Karpas-422 (cell line): ENCODE results near the gene MEIG1. TPM values are rescaled to one million over a fixed set of nuclear protein-coding genes. Genes with fewer than 3 reads are reported as not detected.
A peak's percentile ranks its signal among the peaks of the same experiment; 100 is the strongest.
"Not testable (repeated sequence)": the region's sequence is repeated elsewhere in the genome, so short reads cannot be mapped to it uniquely, and the experiment has no call there.

Experiments used
- DNase-seq: peaks from one replicate; pipeline ENCODE4 v3.0.0-alpha.2; 2015
- H2AFZ ChIP-seq: fragments of 200-600 bp; sonication (generic); 2 replicates; pipeline ENCODE4 v1.6.1; 2014; ENCODE audit warnings: antibody characterized with exemption, low read length, mixed read lengths
- H3K27ac ChIP-seq: fragments of 200-600 bp; sonication (generic); 2 replicates; pipeline ENCODE4 v1.5.1; 2014; ENCODE audit warnings: mild to moderate bottlenecking, low read length, moderate library complexity
- H3K27me3 ChIP-seq: fragments of 200-600 bp; sonication (generic); 2 replicates; pipeline ENCODE4 v1.6.1; 2014; ENCODE audit warnings: low read length, mixed read lengths
- H3K36me3 ChIP-seq: fragments of 200-600 bp; sonication (generic); 2 replicates; pipeline ENCODE4 v1.6.1; 2014; ENCODE audit warnings: low read length, mixed read lengths; ENCODE audit not compliant: insufficient read depth
- H3K4me1 ChIP-seq: fragments of 200-600 bp; sonication (generic); 2 replicates; pipeline ENCODE4 v1.6.1; 2014; ENCODE audit warnings: mild to moderate bottlenecking, low read length, mixed read lengths
- H3K4me2 ChIP-seq: fragments of 200-600 bp; sonication (generic); 2 replicates; pipeline ENCODE4 v1.6.1; 2014; ENCODE audit warnings: low read length, low read depth, mild to moderate bottlenecking; ENCODE audit not compliant: poor library complexity, severe bottlenecking
- H3K4me3 ChIP-seq: fragments of 200-600 bp; sonication (generic); 2 replicates; pipeline ENCODE4 v1.5.1; 2014; ENCODE audit warnings: mild to moderate bottlenecking, antibody characterized with exemption, low read length, mixed read lengths
- H3K79me2 ChIP-seq: fragments of 200-600 bp; sonication (generic); 2 replicates; pipeline ENCODE4 v1.6.1; 2014; ENCODE audit warnings: mild to moderate bottlenecking, low read length, mixed read lengths
- H3K9ac ChIP-seq: fragments of 200-600 bp; sonication (generic); 2 replicates; pipeline ENCODE4 v1.6.0; 2014; ENCODE audit warnings: low read length
- H3K9me2 ChIP-seq: fragments of 200-600 bp; sonication (generic), shearing (Covaris generic); replicated peaks from 2 replicates; pipeline ENCODE4 v1.6.0; 2014; ENCODE audit warnings: mild to moderate bottlenecking, low read length, moderate library complexity; ENCODE audit not compliant: insufficient read depth
- H3K9me3 ChIP-seq: fragments of 300-700, 200-600 bp; sonication (generic); 2 replicates; pipeline ENCODE4 v1.6.1; 2014; ENCODE audit warnings: low read length, mixed read lengths
- H4K20me1 ChIP-seq: fragments of 200-600 bp; sonication (generic); 2 replicates; pipeline ENCODE4 v1.6.1; 2014; ENCODE audit warnings: mild to moderate bottlenecking, antibody characterized with exemption, low read length, low read depth; ENCODE audit not compliant: insufficient read depth
- total RNA-seq: library from RNA; depleted of rRNA; stranded (reverse); fragments of >200 nt; shearing (Covaris generic); gene quantifications from 2 replicates; pipeline ENCODE4 v1.2.3, GENCODE V29; 2014; ENCODE audit warnings: low replicate concordance

MEIG1 gene
- total RNA-seq, 1 experiment from 2014 or later, result 2.6 TPM

DNA sequence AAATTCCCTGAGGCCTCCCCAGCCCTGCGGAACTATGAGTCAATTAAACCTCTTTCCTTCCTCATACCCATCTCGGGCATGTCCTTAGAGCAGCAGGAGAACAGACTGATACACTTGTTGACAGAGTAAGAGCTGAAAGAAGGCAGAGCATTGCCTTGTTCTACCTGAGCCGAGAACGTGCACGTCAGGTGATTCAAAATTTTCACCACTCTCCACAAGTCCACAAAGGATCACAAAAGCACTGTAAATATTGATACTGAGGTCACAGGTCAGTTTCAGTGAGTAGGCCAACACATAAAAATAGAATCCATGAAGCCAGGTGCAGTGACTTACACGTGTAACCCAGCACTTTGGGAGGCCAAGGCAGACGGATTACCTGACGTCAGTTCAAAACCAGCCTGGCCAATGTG is 33.1 kb upstream of the MEIG1 start:
- no peak overlapping the region for H3K27ac ChIP-seq

GRCh38 chr10:14926722-14927416 is 32.3 kb upstream of the MEIG1 start:
- no peak overlapping the region for H3K27ac ChIP-seq
- H3K9ac ChIP-seq, result no peak overlapping the region
- no peaks in the 10 kb centered on the region for H3K4me1 ChIP-seq
- peaks cover 50% of the 10 kb centered on the region for H3K36me3 ChIP-seq
- H3K4me3 ChIP-seq, result no peak overlapping the region
- H3K9me2 ChIP-seq, result no peaks in the 10 kb centered on the region
- H2AFZ ChIP-seq, result no peak overlapping the region
- H4K20me1 ChIP-seq, result no peaks in the 10 kb centered on the region
- H3K9me3 ChIP-seq, result no peaks in the 10 kb centered on the region
- H3K4me2 ChIP-seq, result no peak overlapping the region
- peaks cover 10% of the 10 kb centered on the region; the same call in 1 of the 2 replicates for H3K79me2 ChIP-seq
- DNase-seq, result no peak
- no peaks in the 10 kb centered on the region for H3K27me3 ChIP-seq

More for the DNA sequence above, 33.1 kb upstream of the MEIG1 start:
- no peak for DNase-seq
- Histone ChIP-seq H3K27me3 (no peaks in the 10 kb centered on the region), H3K36me3 (peaks cover 50% of the 10 kb centered on the region), H3K9ac (no peak overlapping the region), H3K79me2 (peaks cover 10% of the 10 kb centered on the region; the same call in 1 of the 2 replicates), H3K9me2 (no peaks in the 10 kb centered on the region), H3K4me3 (no peak overlapping the region), H2AFZ (no peak overlapping the region), H3K4me2 (no peak overlapping the region), H3K9me3 (no peaks in the 10 kb centered on the region), H3K4me1 (no peaks in the 10 kb centered on the region), H4K20me1 (no peaks in the 10 kb centered on the region)

GRCh38 chr10:14930610-14931009 is 28.6 kb upstream of the MEIG1 start:
- H2AFZ ChIP-seq, result no peak overlapping the region
- no peaks in the 10 kb centered on the region for H3K4me1 ChIP-seq
- no peak overlapping the region for H3K4me2 ChIP-seq
- no peaks in the 10 kb centered on the region for H3K9me2 ChIP-seq
- H3K9ac ChIP-seq, result no peak overlapping the region
- no peak for DNase-seq
- H3K36me3 ChIP-seq, result peaks cover 38% of the 10 kb centered on the region
- no peaks in the 10 kb centered on the region for H3K79me2 ChIP-seq
- no peaks in the 10 kb centered on the region for H4K20me1 ChIP-seq
- H3K27me3 ChIP-seq, result no peaks in the 10 kb centered on the region
- no peak overlapping the region for H3K4me3 ChIP-seq
- no peaks in the 10 kb centered on the region for H3K9me3 ChIP-seq
- H3K27ac ChIP-seq, result no peak overlapping the region

DNA sequence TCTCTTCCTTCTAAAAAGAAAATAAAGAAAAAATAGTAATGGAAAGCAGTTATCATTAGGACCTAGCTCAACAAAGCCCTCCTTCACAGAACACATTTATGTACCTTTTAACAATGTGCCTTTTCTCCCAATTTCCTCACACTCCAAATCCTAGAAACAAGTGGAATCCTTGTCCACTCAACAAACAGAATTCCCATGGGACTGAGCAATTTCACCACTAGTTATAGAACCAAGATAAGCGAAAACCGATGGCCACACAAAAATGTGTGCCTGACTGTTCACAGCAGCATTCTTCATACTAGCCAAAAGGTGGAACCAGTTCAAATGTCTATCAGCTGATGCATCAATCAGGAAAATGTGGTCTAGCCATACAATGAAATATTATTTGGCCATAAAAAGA is 22.6 kb upstream of the MEIG1 start:
- DNase-seq, result peak; percentile 40
- H3K9me3 ChIP-seq, result no peaks in the 10 kb centered on the region
- H3K79me2 ChIP-seq, result 0 out of 2 replicates have a peak, but pooled peaks cover 15% of the 10 kb centered on the region
- H3K9ac ChIP-seq, result no peak overlapping the region
- H3K27me3 ChIP-seq, result no peaks in the 10 kb centered on the region
- H3K36me3 ChIP-seq, result peaks cover 20% of the 10 kb centered on the region
- H3K9me2 ChIP-seq, result no peaks in the 10 kb centered on the region
- no peak overlapping the region for H3K27ac ChIP-seq
- H2AFZ ChIP-seq, result no peak overlapping the region
- H3K4me2 ChIP-seq, result no peak overlapping the region
- H3K4me1 ChIP-seq, result no peaks in the 10 kb centered on the region
- H4K20me1 ChIP-seq, result no peaks in the 10 kb centered on the region
- H3K4me3 ChIP-seq, result no peak overlapping the region

DNA sequence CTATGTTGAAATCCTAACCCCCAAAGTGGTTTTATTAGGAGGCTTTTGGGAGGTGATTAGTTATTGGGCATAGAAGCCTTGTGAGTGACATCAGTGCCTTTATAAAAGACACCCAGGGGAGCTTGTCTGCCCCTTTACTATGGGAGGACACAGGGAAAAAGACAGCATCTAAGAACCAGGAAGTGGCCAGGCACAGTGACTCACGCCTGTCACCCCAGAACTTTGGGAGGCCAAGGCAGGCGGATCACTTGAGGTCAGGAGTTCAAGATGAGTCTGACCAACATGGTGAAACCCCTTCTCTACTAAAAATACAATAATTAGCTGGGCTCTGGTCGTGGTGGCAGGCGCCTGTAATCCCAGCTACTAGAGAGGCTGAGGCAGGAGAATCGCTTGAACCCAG is 20.2 kb upstream of the MEIG1 start:
- not testable (repeated sequence) for H3K4me3 ChIP-seq, H3K9ac ChIP-seq, H3K9me2 ChIP-seq, H2AFZ ChIP-seq, H3K27ac ChIP-seq, H3K4me1 ChIP-seq, H3K27me3 ChIP-seq, H3K9me3 ChIP-seq, H3K4me2 ChIP-seq, H4K20me1 ChIP-seq
- peaks cover 13% of the 10 kb centered on the region for H3K36me3 ChIP-seq
- 0 out of 2 replicates have a peak, but pooled peaks cover 15% of the 10 kb centered on the region for H3K79me2 ChIP-seq
- peak; percentile 19 for DNase-seq

DNA sequence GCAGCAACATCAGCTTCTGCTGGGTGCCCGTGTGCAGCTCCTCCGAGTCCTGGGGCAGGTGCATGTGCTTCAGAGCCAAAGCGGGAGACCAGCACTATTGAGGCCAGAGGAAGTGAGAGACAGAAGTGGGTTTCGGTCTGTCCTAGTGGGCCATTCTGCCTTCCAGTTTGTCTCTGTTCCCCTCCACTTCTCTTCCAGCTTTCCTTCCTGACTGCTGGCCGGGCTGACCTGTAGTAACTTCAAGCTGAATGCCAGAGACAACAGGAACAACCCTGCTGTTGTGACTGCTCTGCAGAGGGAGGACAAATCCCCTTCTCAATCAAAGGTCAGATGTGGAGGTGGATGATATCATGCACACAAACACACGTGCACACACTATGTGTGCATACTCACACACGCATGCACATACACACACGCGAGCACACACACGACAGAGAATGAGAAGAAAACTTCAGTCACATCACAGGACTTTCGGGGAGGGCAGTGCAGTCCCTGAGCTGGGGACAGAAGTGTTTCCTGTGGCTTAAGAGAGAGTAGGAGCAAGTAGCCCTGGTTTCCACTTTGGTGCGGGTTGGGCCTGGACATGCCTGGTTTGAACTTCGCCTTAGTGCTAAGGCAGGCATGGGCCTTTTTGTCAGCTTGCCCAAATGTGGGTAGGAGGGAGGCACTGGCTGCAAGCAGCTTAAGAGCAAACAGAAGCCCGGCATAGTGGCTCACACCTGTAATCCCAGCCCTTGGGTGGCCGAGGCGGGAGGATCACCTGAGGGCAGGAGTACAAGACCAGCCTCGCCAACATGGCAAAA is 16.8 kb upstream of the MEIG1 start:
- H3K4me1 ChIP-seq, H3K27ac ChIP-seq, H3K27me3 ChIP-seq, H4K20me1 ChIP-seq, H2AFZ ChIP-seq, H3K9me2 ChIP-seq, H3K9me3 ChIP-seq, H3K9ac ChIP-seq, DNase-seq, H3K4me2 ChIP-seq, H3K4me3 ChIP-seq: not testable (repeated sequence)
- peaks cover 28% of the 10 kb centered on the region for H3K79me2 ChIP-seq
- peaks cover 25% of the 10 kb centered on the region for H3K36me3 ChIP-seq

- H3K4me2 ChIP-seq, H3K9ac ChIP-seq, H3K4me3 ChIP-seq, H3K9me2 ChIP-seq, DNase-seq, H3K27me3 ChIP-seq, H3K9me3 ChIP-seq, H3K4me1 ChIP-seq, H4K20me1 ChIP-seq, H3K27ac ChIP-seq, H2AFZ ChIP-seq: not testable (repeated sequence)
- Histone ChIP-seq H3K36me3 (peaks cover 30% of the 10 kb centered on the region), H3K79me2 (peaks cover 34% of the 10 kb centered on the region)
Observed at GRCh38 chr10:14942950-14943338, 16.2 kb upstream of the MEIG1 start.

- H3K79me2 ChIP-seq, result peaks cover 47% of the 10 kb centered on the region
- no peak overlapping the region for H2AFZ ChIP-seq
- DNase-seq, result no peak
- no peaks in the 10 kb centered on the region for H3K27me3 ChIP-seq
- peaks cover 5% of the 10 kb centered on the region for H4K20me1 ChIP-seq
- no peak overlapping the region for H3K9ac ChIP-seq
- no peaks in the 10 kb centered on the region for H3K9me3 ChIP-seq
- no peak overlapping the region for H3K4me3 ChIP-seq
- H3K4me2 ChIP-seq, result no peak overlapping the region
- no peaks in the 10 kb centered on the region for H3K9me2 ChIP-seq
- peaks cover 42% of the 10 kb centered on the region for H3K36me3 ChIP-seq
- no peak overlapping the region for H3K27ac ChIP-seq
- no peaks in the 10 kb centered on the region for H3K4me1 ChIP-seq
Observed at GRCh38 chr10:14945108-14945507, 14.1 kb upstream of the MEIG1 start.
